Measurements from ENCODE around the gene EHD1. TPM values are rescaled to one million over a fixed set of nuclear protein-coding genes. Genes with fewer than 3 reads are reported as not detected.

Gene EHD1
- total RNA-seq, 1 donor from 2014 or later: 19.8 TPM

GRCh38 chr11:64924910-64925284 is 46.5 kb upstream of the EHD1 start:
- Histone ChIP-seq H3K4me1 (no peaks in the 10 kb centered on the region), H2AFZ (replicated peaks) (peak overlapping the region; percentile 95), H3K4me2 (peak overlapping the region; percentile 96), H3F3A (ENCODE audit: low read depth) (no peaks in the 10 kb centered on the region), H3K9me3 (ENCODE audit: low read depth) (no peaks in the 10 kb centered on the region), H3K27ac (no peak overlapping the region), H3K79me2 (ENCODE audit: low read depth) (no peaks in the 10 kb centered on the region), H3K36me3 (no peaks in the 10 kb centered on the region), H3K27me3 (peaks cover 7% of the 10 kb centered on the region), H3K4me3 (peak overlapping the region; percentile 81), H3K9ac (peak overlapping the region; percentile 16), H4K20me1 (ENCODE audit: low read depth) (no peaks in the 10 kb centered on the region)
- DNase-seq (ENCODE audit: low spot score): peak; percentile 66
- Mint-ChIP-seq H3K9me3 (no peaks in the 10 kb centered on the region), H3K4me1 (peaks cover 13% of the 10 kb centered on the region), H3K4me3 (peak overlapping the region; percentile 92), H3K36me3 (peaks cover 2% of the 10 kb centered on the region), H3K27me3 (ENCODE audit: insufficient read depth, low read depth) (peaks cover 3% of the 10 kb centered on the region), H3K27ac (peak overlapping the region; percentile 66)
- TF ChIP-seq EZH2phosphoT487 (IDR thresholded peaks at IDR 0.05) (no peak), CTCF (IDR thresholded peaks at IDR 0.05) (no peak), EZH2 (IDR thresholded peaks at IDR 0.05) (no peak)

- Histone ChIP-seq H3K4me1 (no peaks in the 10 kb centered on the region), H2AFZ (replicated peaks) (peak within 1 kb of the TSS; percentile 95), H3K9ac (peak within 1 kb of the TSS; percentile 16), H3K4me2 (peak within 1 kb of the TSS; percentile 96), H3K9me3 (ENCODE audit: low read depth) (no peaks in the 10 kb centered on the region), H4K20me1 (ENCODE audit: low read depth) (no peaks in the 10 kb centered on the region), H3K36me3 (no peaks in the 10 kb centered on the region), H3F3A (ENCODE audit: low read depth) (no peaks in the 10 kb centered on the region), H3K27ac (no peak within 1 kb of the TSS), H3K4me3 (peak within 1 kb of the TSS; percentile 81), H3K79me2 (ENCODE audit: low read depth) (no peaks in the 10 kb centered on the region), H3K27me3 (peaks cover 7% of the 10 kb centered on the region)
- H3K4me1 Mint-ChIP-seq: peaks cover 13% of the 10 kb centered on the region
- peak within 1 kb of the TSS; percentile 93 for H3K4me3 Mint-ChIP-seq
- DNase-seq (ENCODE audit: low spot score): peak; percentile 93
- TF ChIP-seq EZH2phosphoT487 (IDR thresholded peaks at IDR 0.05) (no peak), EZH2 (IDR thresholded peaks at IDR 0.05) (no peak), CTCF (IDR thresholded peaks at IDR 0.05) (no peak)
- H3K9me3 Mint-ChIP-seq: no peaks in the 10 kb centered on the region
- no peaks in the 10 kb centered on the region for H3K36me3 Mint-ChIP-seq
- H3K27ac Mint-ChIP-seq: peak within 1 kb of the TSS; percentile 99
- H3K27me3 Mint-ChIP-seq (ENCODE audit: insufficient read depth, low read depth): peaks cover 3% of the 10 kb centered on the region
These were observed 45.8 kb upstream of the EHD1 start, which contains the start of gene PPP2R5B for GRCh38 chr11:64923944-64924909. TSS of gene PPP2R5B (plus strand) at chr11:64924689. CDS start at chr11:64925735, 1,046 bp downstream.

GRCh38 chr11:64923151-64923661 is 44.8 kb upstream of the EHD1 start:
- DNase-seq (ENCODE audit: low spot score): no peak
- Histone ChIP-seq H3K4me2 (peak overlapping the region; percentile 96), H3K9me3 (ENCODE audit: low read depth) (no peaks in the 10 kb centered on the region), H3K27me3 (peaks cover 7% of the 10 kb centered on the region), H3K4me3 (no peak overlapping the region), H3K79me2 (ENCODE audit: low read depth) (no peaks in the 10 kb centered on the region), H3K36me3 (no peaks in the 10 kb centered on the region), H3K9ac (no peak overlapping the region), H2AFZ (replicated peaks) (no peak overlapping the region), H3F3A (ENCODE audit: low read depth) (peaks cover 8% of the 10 kb centered on the region), H4K20me1 (ENCODE audit: low read depth) (no peaks in the 10 kb centered on the region), H3K27ac (no peak overlapping the region), H3K4me1 (peaks cover 2% of the 10 kb centered on the region)
- H3K27ac Mint-ChIP-seq: no peak overlapping the region
- peaks cover 3% of the 10 kb centered on the region for H3K27me3 Mint-ChIP-seq (ENCODE audit: insufficient read depth, low read depth)
- no peak overlapping the region for H3K4me3 Mint-ChIP-seq
- TF ChIP-seq EZH2 (IDR thresholded peaks at IDR 0.05): no peak
- no peak for TF ChIP-seq EZH2phosphoT487 (IDR thresholded peaks at IDR 0.05)
- TF ChIP-seq CTCF (IDR thresholded peaks at IDR 0.05): no peak
- H3K9me3 Mint-ChIP-seq: no peaks in the 10 kb centered on the region
- H3K36me3 Mint-ChIP-seq: no peaks in the 10 kb centered on the region
- peaks cover 14% of the 10 kb centered on the region for H3K4me1 Mint-ChIP-seq

Measured in neural progenitor cell (in vitro differentiated cells).